Stomach (tissue), 4 donors: Measurements from ENCODE around the gene GABRG3.

Experiments
- CTCF ChIP-seq, 7 experiments: fragments of 450-650 bp in 4 of 7; fragments of 200-600 bp in 3 of 7; sonication (generic) in 3 of 7; IDR thresholded peaks; one replicate each; pipeline ENCODE4 v1.5.1; 2016 to 2019; ENCODE audit warnings: antibody characterized with exemption in 7 of 7, control low read depth in 2 of 7, mild to moderate bottlenecking in 1 of 7
- EP300 ChIP-seq: sonication (generic); formaldehyde crosslinking; IDR thresholded peaks from one replicate; pipeline ENCODE4 v1.6.1; 2017; ENCODE audit warnings: antibody characterized with exemption
- POLR2A ChIP-seq, 4 donors: fragments of 450-650 bp; IDR thresholded peaks; one replicate each; pipeline ENCODE4 v1.6.1; 2016; ENCODE audit warnings: antibody characterized with exemption in 4 of 4, control low read depth in 2 of 4, mild to moderate bottlenecking in 1 of 4, moderate library complexity in 1 of 4
- POLR2AphosphoS5 ChIP-seq, 3 donors: sonication (generic); formaldehyde crosslinking; IDR thresholded peaks; one replicate each; pipeline ENCODE4 v1.6.1; 2016; ENCODE audit warnings: antibody characterized with exemption in 3 of 3

DNA sequence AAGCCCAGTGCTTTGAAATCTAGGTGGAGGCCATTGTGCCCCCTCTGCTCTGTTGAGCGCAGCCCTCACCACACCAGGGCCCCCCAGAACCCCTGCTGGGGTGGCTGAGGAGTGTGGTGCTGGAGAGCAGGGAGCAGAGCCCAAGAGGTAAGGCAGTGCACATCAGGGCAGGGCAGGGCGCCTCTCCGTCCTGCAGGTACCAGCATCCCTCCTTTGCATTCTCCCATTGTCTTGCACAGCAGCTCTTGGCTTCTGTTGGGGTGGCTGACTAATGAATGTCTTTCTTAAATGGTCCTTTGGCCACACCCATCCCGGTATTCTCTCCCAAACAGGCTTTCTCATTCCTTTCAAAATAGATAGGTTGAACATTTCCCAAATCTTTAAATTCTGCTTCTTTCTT, 41.4 kb upstream of the GABRG3 start:
- TF ChIP-seq EP300, result no peak
- TF ChIP-seq CTCF (IDR thresholded peaks at IDR 0.05), result no peak
- TF ChIP-seq POLR2A (IDR thresholded peaks at IDR 0.05), result no peak
- TF ChIP-seq POLR2AphosphoS5 (IDR thresholded peaks at IDR 0.05), result no peak
